Transverse colon (tissue), 4 donors: ENCODE data around the gene SLC38A10.

ENCODE experiments used
- POLR2A ChIP-seq: fragments of 450-650 bp; IDR thresholded peaks from one replicate; pipeline ENCODE4 v1.6.1; 2016; ENCODE audit warnings: antibody characterized with exemption, mild to moderate bottlenecking, moderate library complexity
- POLR2AphosphoS5 ChIP-seq, 3 donors: sonication (generic); formaldehyde crosslinking; IDR thresholded peaks; one replicate each; pipeline ENCODE4 v1.6.1; 2016; ENCODE audit warnings: antibody characterized with exemption in 3 of 3
- TF ChIP-seq, protein P1 (sequence below), 5 experiments: fragments of 200-600 bp in 3 of 5; fragments of 450-650 bp in 2 of 5; sonication (generic) in 3 of 5; IDR thresholded peaks; 1 replicate in 2 of 5; 2 replicates in 3 of 5; pipeline ENCODE4 v1.5.1; 2016 to 2017; ENCODE audit warnings: antibody characterized with exemption in 5 of 5, inconsistent platforms in 3 of 5, mild to moderate bottlenecking in 2 of 5, moderate library complexity in 1 of 5

DNA sequence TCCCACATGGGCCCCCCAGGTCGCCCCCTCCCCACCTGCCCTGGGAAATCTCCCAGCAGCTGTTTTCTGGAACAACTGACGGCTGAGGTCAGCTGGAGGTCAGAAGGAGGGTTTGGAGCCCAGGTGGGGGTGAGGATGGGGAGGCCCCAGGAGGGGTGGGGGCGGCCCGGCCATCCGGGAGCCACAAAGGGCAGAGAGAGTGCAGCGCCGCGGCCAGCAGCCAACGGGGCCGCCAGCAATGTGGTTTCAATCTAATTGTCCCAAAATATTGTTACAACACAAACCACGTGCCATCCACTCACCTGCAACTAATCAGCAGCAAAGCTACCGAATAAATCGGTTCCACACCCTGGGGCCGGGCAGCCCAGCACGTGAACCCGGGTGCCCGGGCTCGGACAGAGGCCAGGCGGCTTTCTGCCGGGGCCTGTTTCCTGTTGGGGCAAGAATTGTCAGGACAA is 28.3 kb upstream of the SLC38A10 start:
- TF ChIP-seq, protein P1, sequence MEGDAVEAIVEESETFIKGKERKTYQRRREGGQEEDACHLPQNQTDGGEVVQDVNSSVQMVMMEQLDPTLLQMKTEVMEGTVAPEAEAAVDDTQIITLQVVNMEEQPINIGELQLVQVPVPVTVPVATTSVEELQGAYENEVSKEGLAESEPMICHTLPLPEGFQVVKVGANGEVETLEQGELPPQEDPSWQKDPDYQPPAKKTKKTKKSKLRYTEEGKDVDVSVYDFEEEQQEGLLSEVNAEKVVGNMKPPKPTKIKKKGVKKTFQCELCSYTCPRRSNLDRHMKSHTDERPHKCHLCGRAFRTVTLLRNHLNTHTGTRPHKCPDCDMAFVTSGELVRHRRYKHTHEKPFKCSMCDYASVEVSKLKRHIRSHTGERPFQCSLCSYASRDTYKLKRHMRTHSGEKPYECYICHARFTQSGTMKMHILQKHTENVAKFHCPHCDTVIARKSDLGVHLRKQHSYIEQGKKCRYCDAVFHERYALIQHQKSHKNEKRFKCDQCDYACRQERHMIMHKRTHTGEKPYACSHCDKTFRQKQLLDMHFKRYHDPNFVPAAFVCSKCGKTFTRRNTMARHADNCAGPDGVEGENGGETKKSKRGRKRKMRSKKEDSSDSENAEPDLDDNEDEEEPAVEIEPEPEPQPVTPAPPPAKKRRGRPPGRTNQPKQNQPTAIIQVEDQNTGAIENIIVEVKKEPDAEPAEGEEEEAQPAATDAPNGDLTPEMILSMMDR (IDR thresholded peaks at IDR 0.05) = no peak
- TF ChIP-seq POLR2A (no peak), POLR2AphosphoS5 (IDR thresholded peaks at IDR 0.05) (no peak)
